Esophagus muscularis mucosa (tissue), 4 donors: ENCODE data around the gene TMEM176A. TPM values are rescaled to one million over a fixed set of nuclear protein-coding genes. Genes with fewer than 3 reads are reported as not detected.

Experiments
- DNase-seq: peaks from one replicate; pipeline ENCODE4 v3.0.0-alpha.2; 2017; ENCODE audit errors: extremely low spot score
- H3K27ac ChIP-seq, 4 donors: fragments of 200-600 bp; sonication (generic); replicated peaks in 1 of 4; 1 replicate in 3 of 4; 2 replicates in 1 of 4; pipeline ENCODE4 v1.5.1; 2016 to 2019; ENCODE audit warnings: mild to moderate bottlenecking in 1 of 4
- H3K27me3 ChIP-seq, 4 donors: fragments of 200-600 bp; sonication (generic); one replicate each; pipeline versions ENCODE4 v1.5.1 to v1.6.0; 2016 to 2019
- H3K36me3 ChIP-seq, 4 donors: fragments of 200-600 bp; sonication (generic); one replicate each; pipeline ENCODE4 v1.5.1; 2016 to 2019
- H3K4me1 ChIP-seq, 4 donors: fragments of 200-600 bp; sonication (generic); one replicate each; pipeline ENCODE4 v1.5.1; 2016 to 2019
- H3K4me3 ChIP-seq, 4 donors: fragments of 200-600 bp; sonication (generic); 1 replicate in 2 of 4; 2 replicates in 2 of 4; pipeline ENCODE4 v1.5.1; 2016 to 2019; ENCODE audit warnings: mild to moderate bottlenecking in 4 of 4, moderate library complexity in 1 of 4
- H3K9me3 ChIP-seq, 4 donors: fragments of 200-600 bp; sonication (generic); 1 replicate in 3 of 4; 2 replicates in 1 of 4; pipeline ENCODE4 v1.5.1; 2016 to 2019
- EP300 ChIP-seq: sonication (generic); formaldehyde crosslinking; IDR thresholded peaks from one replicate; pipeline ENCODE4 v1.6.1; 2017; ENCODE audit warnings: antibody characterized with exemption
- POLR2A ChIP-seq: fragments of 450-650 bp; IDR thresholded peaks from one replicate; pipeline ENCODE4 v1.6.1; 2017; ENCODE audit warnings: antibody characterized with exemption, moderate library complexity, mild to moderate bottlenecking, low read depth
- POLR2AphosphoS5 ChIP-seq, 2 donors: sonication (generic); formaldehyde crosslinking; IDR thresholded peaks; one replicate each; pipeline ENCODE4 v1.6.1; 2017; ENCODE audit warnings: antibody characterized with exemption in 2 of 2
- WGBS: methylation state at CpG from one replicate; pipeline ENCODE4 v1.1.5; 2018; 5-methylcytosine and 5-hydroxymethylcytosine counted together
- intact Hi-C: fragments of 100-400 bp; cut with DNase I; formaldehyde crosslinking; loops from one replicate; pipeline ENCODE4 v1.15.1; 2023
- total RNA-seq, 4 donors: library from RNA; depleted of rRNA; stranded (reverse); fragments of >200 nt; gene quantifications; one replicate each; pipeline versions ENCODE4 v1.1.0 to v1.2.1, GENCODE V29; 2016
- TF ChIP-seq, protein P1 (sequence below), 3 experiments: fragments of 200-600 bp in 2 of 3; fragments of 450-650 bp in 1 of 3; sonication (generic) in 2 of 3; IDR thresholded peaks; one replicate each; pipeline ENCODE4 v1.5.1; 2017 to 2019; ENCODE audit warnings: antibody characterized with exemption in 3 of 3, mild to moderate bottlenecking in 2 of 3, moderate library complexity in 1 of 3

The TMEM176A gene
- total RNA-seq, 4 donors from 2014 or later: 11.6 to 47.7 (median 35.5) TPM

DNA sequence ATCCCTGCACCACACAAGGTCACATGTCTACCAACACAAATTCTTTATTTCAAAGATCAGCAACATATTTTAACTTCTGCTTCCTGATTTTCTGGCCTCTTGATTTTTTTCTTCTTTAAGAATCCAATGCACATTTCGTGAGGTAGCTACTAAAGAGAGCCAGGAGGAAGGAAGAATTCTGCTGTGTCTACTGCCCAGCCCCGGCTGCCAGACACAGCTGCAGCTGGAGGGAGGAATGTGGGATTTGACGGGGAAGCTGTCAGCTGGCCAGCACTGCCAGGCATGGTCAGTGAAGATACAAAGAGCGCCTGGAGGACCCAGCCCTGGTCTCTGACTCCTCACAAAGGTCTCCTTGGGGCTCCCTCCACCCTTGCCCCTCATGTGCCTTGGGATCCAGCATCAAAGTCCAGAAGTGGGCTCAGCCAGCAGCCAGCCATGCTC is 44.9 kb downstream of the TMEM176A start:
- 14% methylated on average over 4 of the region's 4 CpGs for WGBS
- no peaks in the 10 kb centered on the region for H3K36me3 ChIP-seq
- H3K4me1 ChIP-seq: peaks cover 4 to 16% (median 12%) of the 10 kb centered on the region in 4 donors
- TF ChIP-seq POLR2AphosphoS5 (IDR thresholded peaks at IDR 0.05): no peak
- no peak for TF ChIP-seq POLR2A
- TF ChIP-seq, protein P1, sequence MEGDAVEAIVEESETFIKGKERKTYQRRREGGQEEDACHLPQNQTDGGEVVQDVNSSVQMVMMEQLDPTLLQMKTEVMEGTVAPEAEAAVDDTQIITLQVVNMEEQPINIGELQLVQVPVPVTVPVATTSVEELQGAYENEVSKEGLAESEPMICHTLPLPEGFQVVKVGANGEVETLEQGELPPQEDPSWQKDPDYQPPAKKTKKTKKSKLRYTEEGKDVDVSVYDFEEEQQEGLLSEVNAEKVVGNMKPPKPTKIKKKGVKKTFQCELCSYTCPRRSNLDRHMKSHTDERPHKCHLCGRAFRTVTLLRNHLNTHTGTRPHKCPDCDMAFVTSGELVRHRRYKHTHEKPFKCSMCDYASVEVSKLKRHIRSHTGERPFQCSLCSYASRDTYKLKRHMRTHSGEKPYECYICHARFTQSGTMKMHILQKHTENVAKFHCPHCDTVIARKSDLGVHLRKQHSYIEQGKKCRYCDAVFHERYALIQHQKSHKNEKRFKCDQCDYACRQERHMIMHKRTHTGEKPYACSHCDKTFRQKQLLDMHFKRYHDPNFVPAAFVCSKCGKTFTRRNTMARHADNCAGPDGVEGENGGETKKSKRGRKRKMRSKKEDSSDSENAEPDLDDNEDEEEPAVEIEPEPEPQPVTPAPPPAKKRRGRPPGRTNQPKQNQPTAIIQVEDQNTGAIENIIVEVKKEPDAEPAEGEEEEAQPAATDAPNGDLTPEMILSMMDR (IDR thresholded peaks at IDR 0.05): no peak
- TF ChIP-seq EP300: no peak
- H3K27me3 ChIP-seq: no peaks in the 10 kb centered on the region
- DNase-seq: no peak
- H3K4me3 ChIP-seq: no peak overlapping the region
- intact Hi-C loops: no loop called here
- H3K9me3 ChIP-seq: no peaks in the 10 kb centered on the region
- H3K27ac ChIP-seq: no peak overlapping the region

DNA sequence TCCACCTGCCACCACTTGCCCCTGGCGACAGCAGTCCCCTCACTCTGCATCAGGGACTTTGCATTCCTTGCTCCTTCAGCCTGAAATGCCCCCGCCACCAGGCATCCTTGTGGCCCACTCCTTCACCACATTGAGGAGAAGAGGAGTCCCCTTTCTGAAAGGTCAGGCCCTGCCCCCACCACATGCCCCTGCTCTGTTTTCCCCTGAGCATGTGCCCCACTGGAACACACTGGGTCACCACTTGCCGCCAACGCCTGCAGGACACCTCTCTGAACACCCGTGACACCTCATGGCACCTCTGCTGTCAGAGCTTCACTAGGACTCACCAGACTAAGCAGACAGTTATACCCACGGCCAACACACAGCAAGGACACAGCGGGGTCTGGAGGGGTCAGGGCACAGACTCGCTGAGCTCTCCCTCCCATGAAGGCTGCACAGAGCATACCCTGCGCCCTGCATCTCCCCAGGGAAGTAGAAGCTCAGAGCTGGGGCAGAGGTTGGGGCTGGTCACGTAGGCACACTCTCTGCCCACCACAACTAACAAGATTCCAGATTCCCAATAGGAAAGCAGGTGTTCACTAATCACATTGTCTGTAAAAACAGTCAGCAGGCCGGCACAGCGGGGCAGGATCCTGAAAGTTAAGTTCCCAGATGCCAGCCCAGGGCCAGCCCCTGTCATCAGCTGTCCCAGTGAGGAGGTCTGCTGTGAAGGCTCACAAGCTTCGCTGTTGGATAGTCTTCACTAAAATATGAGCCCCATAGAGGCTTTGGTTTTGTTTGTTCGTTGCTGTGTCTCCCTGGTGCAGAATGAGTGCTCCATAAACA is 45.9 kb downstream of the TMEM176A start:
- intact Hi-C loops: no loop called here

DNA sequence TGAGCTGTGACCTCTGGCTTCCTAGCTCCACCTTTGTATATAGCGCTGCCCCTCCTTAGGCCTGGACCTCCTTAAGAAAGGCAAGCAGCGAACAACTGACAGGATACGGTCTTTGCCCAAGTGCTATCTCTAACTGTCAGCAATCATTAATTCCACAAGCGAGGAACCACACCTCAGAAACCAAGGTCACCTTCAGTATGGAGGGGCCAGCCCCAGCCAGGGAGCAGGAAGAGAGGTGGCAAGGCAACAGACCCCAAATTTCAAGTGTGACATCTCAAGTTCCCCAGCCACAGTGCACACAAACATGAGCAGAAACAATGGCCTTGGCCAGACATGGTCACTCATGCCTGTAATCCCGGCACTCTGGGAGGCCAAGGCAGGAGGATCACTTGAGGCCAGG is 47.0 kb downstream of the TMEM176A start:
- intact Hi-C loops: no loop called here
- TF ChIP-seq POLR2AphosphoS5 (IDR thresholded peaks at IDR 0.05) (no peak), EP300 (no peak), POLR2A (no peak)
- TF ChIP-seq, protein P1 (IDR thresholded peaks at IDR 0.05): no peak
- no peak for DNase-seq
- Histone ChIP-seq H3K36me3 (no peaks in the 10 kb centered on the region), H3K27ac (no peak overlapping the region), H3K9me3 (no peaks in the 10 kb centered on the region), H3K27me3 (peaks cover 0 to 14% (median 2%) of the 10 kb centered on the region in 4 donors), H3K4me1 (peaks cover 4 to 16% (median 12%) of the 10 kb centered on the region in 4 donors), H3K4me3 (no peak overlapping the region)
- 92% methylated on average over 5 of the region's 5 CpGs for WGBS

More for the DNA sequence above, 45.9 kb downstream of the TMEM176A start:
- WGBS: 84% methylated on average over 9 of the region's 14 CpGs
- peaks cover 4 to 16% (median 12%) of the 10 kb centered on the region in 4 donors for H3K4me1 ChIP-seq
- no peak for DNase-seq
- H3K4me3 ChIP-seq: no peak overlapping the region
- H3K9me3 ChIP-seq: no peaks in the 10 kb centered on the region
- H3K27ac ChIP-seq: no peak overlapping the region
- no peaks in the 10 kb centered on the region for H3K36me3 ChIP-seq
- TF ChIP-seq POLR2AphosphoS5 (IDR thresholded peaks at IDR 0.05): no peak
- TF ChIP-seq POLR2A: no peak
- TF ChIP-seq EP300: no peak
- TF ChIP-seq, protein P1 (IDR thresholded peaks at IDR 0.05): no peak
- H3K27me3 ChIP-seq: peaks cover 0 to 4% (median 0%) of the 10 kb centered on the region in 4 donors

DNA sequence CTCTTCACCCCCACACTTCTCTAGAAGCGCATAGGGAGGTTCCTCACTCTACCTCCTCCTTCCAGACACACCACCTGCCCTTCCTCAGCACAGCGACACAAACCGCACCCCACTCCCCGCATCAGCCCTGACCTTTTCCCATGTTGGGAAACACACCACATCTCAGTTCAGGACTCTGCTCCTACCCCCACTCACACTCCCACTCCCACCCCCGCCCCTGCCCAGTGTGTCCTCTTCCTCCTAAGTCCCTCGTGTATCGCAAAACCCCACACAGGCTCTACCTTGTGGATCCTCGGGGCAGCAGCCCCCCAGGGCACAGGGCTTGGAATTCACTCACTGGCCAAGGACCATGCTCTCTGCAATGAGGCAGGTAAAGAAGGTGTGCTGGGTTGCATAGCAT is 47.5 kb downstream of the TMEM176A start:
- Histone ChIP-seq H3K27ac (no peak overlapping the region), H3K4me1 (peaks cover 4 to 16% (median 12%) of the 10 kb centered on the region in 4 donors), H3K4me3 (no peak overlapping the region), H3K27me3 (peaks cover 0 to 20% (median 2%) of the 10 kb centered on the region in 4 donors), H3K9me3 (no peaks in the 10 kb centered on the region), H3K36me3 (no peaks in the 10 kb centered on the region)
- 92% methylated on average over 8 of the region's 8 CpGs for WGBS
- DNase-seq: no peak
- intact Hi-C loops: no loop called here
- TF ChIP-seq POLR2AphosphoS5 (IDR thresholded peaks at IDR 0.05) (no peak), POLR2A (no peak), EP300 (no peak)
- TF ChIP-seq, protein P1 (IDR thresholded peaks at IDR 0.05): no peak
